GM21515 (cell line): ENCODE data around the gene DNAH17.

Experiments used
- ATAC-seq: cut with Tn5 transposase; IDR thresholded peaks from one replicate; pipeline ENCODE4 v1.9.1; 2021; ENCODE audit not compliant: unreplicated experiment

The DNAH17 gene

GRCh38 chr17:78460176-78460675 lies 117.0 kb downstream of the DNAH17 start:
- ATAC-seq, result no peak

DNA sequence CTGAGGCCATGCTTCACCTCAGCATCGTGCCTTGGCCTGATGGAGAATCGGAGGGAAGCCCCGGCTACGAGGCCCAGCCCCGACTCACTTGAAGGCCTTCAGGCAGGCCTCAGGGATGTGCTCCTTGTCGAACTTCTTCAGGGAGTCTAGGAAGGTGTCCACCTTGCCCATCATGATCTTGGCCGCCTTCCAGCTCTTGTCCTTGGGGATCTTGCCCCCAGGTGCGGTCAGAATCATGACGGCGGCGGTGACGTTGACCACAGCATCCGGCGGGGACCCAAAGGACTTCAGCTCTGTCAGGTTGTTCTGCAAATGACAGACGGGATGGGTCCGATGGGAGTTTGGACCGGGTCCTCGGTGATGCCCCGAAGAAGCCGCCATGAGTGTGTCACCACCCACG lies 117.5 kb downstream of the DNAH17 start:
- ATAC-seq, result no peak

DNA sequence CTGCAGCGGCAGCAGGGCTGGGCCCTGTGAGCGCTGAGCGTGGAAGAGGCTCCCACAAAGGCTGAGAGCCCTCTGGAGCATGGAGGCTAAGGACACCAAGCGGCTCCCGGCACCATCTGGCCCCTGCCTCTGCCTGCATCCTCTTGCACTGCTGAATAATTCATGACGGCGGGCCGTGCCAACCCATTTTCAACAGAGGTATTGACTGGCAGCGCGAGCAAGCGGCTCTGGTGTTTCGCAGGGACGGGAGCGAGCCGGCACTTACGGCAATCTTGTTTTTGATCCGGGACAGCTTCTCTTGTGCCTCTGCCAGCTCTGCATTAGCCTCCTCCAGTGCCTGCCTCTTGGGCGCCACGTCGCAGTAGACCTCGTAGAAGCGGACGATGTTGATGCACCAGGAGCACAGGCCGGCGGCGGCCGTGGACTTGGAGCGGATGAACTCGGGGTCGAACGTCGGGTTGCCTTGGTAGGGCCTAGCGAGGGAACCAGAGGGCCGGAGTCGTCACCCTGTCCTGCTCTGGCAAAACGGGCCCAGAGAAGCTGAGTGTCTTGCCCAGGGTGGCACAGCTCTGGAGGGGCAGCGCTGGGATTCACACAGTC lies 118.4 kb downstream of the DNAH17 start:
- no peak for ATAC-seq

GRCh38 chr17:78458091-78458490 lies 119.1 kb downstream of the DNAH17 start:
- no peak for ATAC-seq

DNA sequence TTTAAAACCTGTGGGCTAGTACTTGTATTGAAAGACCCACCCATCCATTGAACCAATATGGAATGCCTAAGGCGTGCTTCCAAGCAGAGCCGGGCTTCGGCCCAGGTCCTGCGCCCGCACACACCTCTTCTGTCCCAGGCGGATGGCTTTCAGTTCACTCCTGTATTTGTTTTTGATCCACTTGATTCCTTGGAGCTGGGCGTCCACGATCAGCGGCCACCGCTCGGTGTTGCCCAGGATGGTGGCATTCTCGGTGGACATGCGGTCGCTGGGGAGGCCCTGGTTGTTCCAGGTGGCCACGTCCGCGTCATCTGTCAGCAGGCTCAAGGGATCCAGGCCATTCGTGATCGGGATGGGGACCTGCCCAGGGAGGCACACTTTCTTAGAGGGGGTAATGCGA lies 122.8 kb downstream of the DNAH17 start:
- no peak for ATAC-seq

DNA sequence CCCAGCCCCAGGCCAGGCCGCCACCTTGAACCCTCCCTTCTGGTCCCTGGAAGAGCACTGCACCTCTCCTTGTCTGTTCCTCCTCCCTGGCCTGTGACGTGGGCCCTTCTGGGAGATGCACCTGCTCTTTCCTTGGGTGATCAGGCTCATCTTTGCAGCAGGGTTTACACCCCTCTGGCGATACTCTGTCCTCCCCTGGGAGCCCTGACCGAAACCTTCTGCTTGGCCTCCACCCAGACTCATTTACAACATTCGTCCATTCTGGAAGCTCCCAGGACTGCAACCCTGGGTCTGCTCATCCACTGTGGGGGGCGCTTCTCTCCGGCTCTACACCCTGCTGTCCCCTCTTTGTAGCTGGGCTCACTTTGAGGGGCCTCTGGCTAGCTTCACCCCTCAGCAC lies 125.4 kb downstream of the DNAH17 start:
- no peak for ATAC-seq

- ATAC-seq, result no peak
Measured at GRCh38 chr17:78450696-78451345, 126.4 kb downstream of the DNAH17 start.

GRCh38 chr17:78449983-78450595 lies 127.1 kb downstream of the DNAH17 start:
- ATAC-seq, result no peak

DNA sequence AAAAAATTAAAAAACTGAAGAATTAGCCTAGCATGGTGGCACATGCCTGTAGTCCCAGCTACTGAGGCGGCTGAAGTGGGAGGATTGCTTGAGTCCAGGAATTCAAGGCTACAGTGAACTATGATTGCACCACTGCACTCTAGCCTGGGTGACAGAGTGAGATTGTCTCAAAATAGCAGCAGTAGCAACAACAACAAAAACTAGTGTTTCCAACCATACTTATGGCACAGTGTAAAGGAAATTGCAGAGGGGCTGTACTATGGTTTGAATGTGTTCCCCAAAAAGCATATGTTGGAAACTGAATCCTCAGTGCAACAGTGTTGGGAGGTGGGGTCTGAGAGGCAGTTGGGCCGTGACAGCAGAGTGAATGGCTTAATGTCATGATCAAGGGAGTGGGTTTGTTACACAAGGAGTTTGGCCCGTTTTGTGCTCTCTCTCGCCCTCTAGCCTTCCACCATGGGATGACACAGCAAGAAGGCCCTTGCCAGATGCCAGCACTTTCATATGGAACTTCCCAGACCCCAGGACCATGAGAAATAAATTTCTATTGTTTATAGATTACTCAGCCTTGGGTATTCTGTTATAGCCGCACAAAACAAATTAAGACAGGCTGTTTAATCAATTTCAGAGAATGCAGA lies 128.7 kb downstream of the DNAH17 start:
- no peak for ATAC-seq

GRCh38 chr17:78446833-78447232 lies 130.4 kb downstream of the DNAH17 start:
- ATAC-seq, result no peak

GRCh38 chr17:78444392-78444791 lies 132.8 kb downstream of the DNAH17 start:
- ATAC-seq, result no peak

DNA sequence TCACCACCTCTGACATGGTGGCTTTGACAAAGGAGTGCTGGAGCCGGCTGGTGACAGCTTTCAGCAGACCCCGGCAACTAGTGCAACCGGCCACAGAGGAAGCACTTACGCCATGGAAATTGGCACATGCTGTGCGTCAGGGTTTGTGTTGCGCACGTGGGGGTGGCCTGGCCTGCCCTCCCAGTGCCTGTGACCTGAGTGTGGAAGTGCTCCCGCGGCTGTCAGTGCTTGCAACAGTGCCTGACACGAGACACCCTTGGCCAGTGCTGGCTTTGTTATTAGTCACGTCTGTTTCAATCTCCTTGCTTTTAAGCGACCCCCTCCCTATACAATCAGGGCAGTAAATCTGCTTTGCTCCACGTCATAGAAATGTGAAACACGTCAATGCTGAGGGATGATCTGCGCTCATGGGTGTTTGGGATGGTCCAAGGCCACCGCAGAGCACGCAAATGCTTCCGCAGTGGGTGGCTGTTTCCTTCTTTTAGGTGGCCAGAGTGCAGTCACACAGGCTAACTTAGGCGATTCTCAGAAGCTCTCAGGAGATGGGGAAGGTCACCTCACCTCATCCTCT lies 134.5 kb downstream of the DNAH17 start:
- ATAC-seq, result no peak

GRCh38 chr17:78441271-78441971 lies 135.8 kb downstream of the DNAH17 start:
- no peak for ATAC-seq

DNA sequence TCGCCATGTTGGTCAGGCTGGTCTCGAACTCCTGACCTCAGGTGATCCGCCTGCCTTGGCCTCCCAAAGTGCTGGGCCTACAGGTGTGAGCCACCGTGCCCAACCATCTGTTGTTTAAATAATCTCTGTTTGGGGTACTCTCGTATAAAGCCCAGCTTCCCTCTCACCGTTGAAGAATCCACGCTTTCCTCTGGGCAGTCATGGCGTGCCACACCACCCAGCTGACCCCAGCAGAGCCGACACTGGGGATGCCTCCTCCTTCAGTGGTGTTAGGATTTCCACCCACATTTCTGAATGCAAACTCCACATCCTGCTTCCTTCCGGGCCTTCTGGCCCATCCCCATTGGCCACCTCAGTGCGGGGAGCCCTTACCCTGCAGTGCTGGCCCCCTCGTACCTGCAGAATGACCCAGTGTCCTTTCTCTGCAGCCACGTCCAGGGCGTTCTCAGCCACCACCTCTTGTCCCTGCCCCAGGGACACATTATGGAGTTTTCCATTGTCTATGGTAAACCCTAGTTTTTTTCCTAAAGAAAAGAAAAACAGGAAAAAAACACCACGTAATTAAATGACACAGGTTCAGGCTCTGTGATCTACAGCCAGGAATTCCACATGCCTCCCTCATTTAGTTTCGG lies 138.4 kb downstream of the DNAH17 start:
- no peak for ATAC-seq

- ATAC-seq, result no peak
Measured at GRCh38 chr17:78438271-78438691, 138.9 kb downstream of the DNAH17 start.

DNA sequence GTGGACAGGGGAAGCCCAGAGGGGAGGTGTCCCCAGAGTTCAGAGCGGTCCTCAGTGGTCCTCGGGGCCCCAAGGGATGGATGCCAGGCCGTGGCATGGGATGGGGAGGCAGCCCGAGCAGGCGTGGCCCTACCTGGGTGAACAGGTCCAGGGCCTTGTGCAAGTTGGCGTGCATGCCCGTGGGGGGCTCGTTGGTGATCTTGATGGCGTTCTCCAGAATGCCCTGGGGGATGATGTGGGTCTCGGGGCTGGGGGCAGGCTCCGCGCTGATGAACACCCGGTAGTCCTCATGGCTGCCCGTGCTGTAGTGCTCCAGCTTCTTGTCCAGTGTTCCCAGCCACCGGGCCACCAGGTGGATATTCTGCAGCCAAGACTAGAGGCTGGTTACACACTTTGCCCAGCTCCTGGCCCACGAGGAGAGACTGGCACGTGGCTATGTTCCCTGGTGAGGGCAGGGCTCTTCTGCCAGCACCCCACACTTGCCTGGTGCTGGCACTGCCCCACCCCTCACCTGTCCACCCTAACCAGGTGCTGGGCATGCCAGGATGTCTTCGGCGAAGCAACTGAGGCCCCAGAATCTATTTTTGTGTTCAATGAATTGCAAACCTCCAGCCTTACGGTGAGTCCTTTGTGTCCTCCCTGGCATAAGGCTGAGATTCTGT lies 139.6 kb downstream of the DNAH17 start:
- no peak for ATAC-seq

DNA sequence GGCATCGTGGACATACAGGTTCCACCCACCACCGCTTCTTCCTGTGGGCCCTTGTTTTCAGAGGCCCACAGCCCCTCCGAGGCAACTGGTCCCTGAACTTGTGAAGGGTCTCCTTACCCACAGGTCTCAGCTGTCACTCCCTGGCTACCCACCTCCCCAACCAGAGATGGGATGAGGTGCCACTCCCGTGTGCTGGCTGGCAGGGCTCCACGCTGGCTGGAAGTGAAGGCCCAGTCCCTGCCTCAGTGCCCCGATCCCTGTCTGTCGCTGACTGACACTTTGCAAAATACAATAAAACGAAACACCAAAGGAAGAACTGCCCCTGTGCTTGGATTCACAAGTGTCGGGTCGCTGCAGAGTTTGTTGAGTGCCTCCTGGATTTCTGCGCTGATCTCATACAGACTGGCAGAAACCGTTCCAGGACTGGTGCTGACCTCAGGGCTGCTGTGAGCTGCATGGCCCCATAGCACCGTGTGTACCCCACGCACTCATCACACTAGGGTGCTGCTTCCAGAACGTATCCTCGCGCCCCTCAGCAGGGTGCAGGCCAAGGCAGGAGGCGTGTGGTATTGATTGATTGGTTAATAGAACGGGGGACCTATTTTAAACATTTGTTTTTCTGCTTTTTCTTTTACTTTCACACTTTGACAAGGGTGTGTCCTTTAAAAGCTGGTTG lies 141.7 kb downstream of the DNAH17 start:
- no peak for ATAC-seq

DNA sequence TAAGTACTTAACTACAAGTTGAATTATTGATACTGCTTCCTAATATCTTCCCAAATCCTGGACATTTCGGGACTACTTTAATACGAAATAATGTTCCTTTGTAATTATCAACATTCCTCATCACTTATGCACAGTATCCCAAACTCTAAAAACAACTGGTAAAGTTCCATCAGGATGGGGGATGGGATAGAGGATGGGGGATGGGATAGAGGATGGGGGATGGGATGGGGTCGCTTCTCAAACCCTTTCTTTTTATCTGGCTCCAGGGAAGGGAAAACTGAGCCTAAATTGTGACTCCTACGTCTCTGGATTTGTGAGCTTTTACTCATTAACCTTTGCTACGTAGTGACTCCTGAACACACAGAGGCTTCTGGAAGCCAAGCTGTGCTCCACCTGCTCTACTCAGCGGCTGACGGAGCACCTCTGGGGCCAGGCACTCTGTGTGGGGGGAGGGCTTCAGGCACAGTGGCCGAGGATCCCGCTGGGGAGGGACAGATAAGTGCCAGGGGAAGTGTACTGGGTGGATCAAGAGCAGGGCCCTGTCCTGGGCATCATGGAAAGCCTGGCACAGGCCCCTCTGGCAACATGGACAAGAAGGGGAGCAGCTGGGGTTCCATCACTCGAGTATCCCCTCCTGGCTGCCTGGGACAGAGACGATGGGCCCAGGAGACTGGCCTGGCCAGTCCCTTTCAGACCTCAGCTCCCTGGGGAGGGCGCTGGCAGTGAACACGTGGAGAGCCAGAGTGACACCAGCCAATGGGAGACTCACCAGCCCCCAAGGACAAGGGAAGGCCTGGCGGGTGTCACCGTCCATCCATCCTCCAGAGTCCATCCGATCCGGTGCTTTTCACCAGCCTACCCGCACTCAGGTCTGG lies 142.5 kb downstream of the DNAH17 start:
- ATAC-seq, result no peak
